Measurements from ENCODE around the gene PYGL. TPM values are rescaled to one million over a fixed set of nuclear protein-coding genes. Genes with fewer than 3 reads are reported as not detected.
"Not testable (repeated sequence)": the region's sequence is repeated elsewhere in the genome, so short reads cannot be mapped to it uniquely, and the experiment has no call there.

The PYGL gene
- total RNA-seq, 1 donor = 123 TPM

GRCh38 chr14:50897658-50898175 lies 46.6 kb downstream of the PYGL start:
- no peak for DNase-seq (ENCODE audit: insufficient read length, low spot score, missing footprints)
- no peak overlapping the region for H3K4me2 ChIP-seq (ENCODE audit: insufficient read depth, low read length)
- no peaks in the 10 kb centered on the region for H3K27me3 ChIP-seq (ENCODE audit: insufficient read depth, low read length)
- no peak overlapping the region for H3K27ac ChIP-seq (ENCODE audit: low read depth, low read length)
- H4K20me1 ChIP-seq (ENCODE audit: insufficient read depth, low read length) = no peaks in the 10 kb centered on the region
- H3K4me1 ChIP-seq (ENCODE audit: insufficient read depth, low read length) = no peaks in the 10 kb centered on the region
- peaks cover 7% of the 10 kb centered on the region for H3K36me3 ChIP-seq (ENCODE audit: insufficient read depth, low read length)
- H3K79me2 ChIP-seq (ENCODE audit: insufficient read depth, low read length) = no peaks in the 10 kb centered on the region
- no peak overlapping the region for H3K4me3 ChIP-seq (ENCODE audit: insufficient read depth, low read length)
- H2AFZ ChIP-seq (ENCODE audit: low read length) = no peak overlapping the region
- H3K9me3 ChIP-seq (ENCODE audit: low read depth, low read length) = no peaks in the 10 kb centered on the region
- no peak for TF ChIP-seq CTCF (IDR thresholded peaks at IDR 0.05; ENCODE audit: extremely low read depth, low read depth, low read length)

- H3K4me3 ChIP-seq (ENCODE audit: insufficient read depth, low read length); H3K79me2 ChIP-seq (ENCODE audit: insufficient read depth, low read length); H3K9me3 ChIP-seq (ENCODE audit: low read depth, low read length); H3K4me1 ChIP-seq (ENCODE audit: insufficient read depth, low read length); H3K4me2 ChIP-seq (ENCODE audit: insufficient read depth, low read length); DNase-seq (ENCODE audit: insufficient read length, low spot score, missing footprints); H3K27me3 ChIP-seq (ENCODE audit: insufficient read depth, low read length); H3K36me3 ChIP-seq (ENCODE audit: insufficient read depth, low read length); H4K20me1 ChIP-seq (ENCODE audit: insufficient read depth, low read length); H3K27ac ChIP-seq (ENCODE audit: low read depth, low read length); H2AFZ ChIP-seq (ENCODE audit: low read length): not testable (repeated sequence)
Measured at GRCh38 chr14:50897005-50897404, 47.3 kb downstream of the PYGL start.

- not testable (repeated sequence) for H2AFZ ChIP-seq (ENCODE audit: low read length); H4K20me1 ChIP-seq (ENCODE audit: insufficient read depth, low read length); H3K79me2 ChIP-seq (ENCODE audit: insufficient read depth, low read length); H3K9me3 ChIP-seq (ENCODE audit: low read depth, low read length); H3K27ac ChIP-seq (ENCODE audit: low read depth, low read length); H3K4me2 ChIP-seq (ENCODE audit: insufficient read depth, low read length); H3K4me3 ChIP-seq (ENCODE audit: insufficient read depth, low read length); H3K27me3 ChIP-seq (ENCODE audit: insufficient read depth, low read length); H3K4me1 ChIP-seq (ENCODE audit: insufficient read depth, low read length); DNase-seq (ENCODE audit: insufficient read length, low spot score, missing footprints); H3K36me3 ChIP-seq (ENCODE audit: insufficient read depth, low read length)
Measured at GRCh38 chr14:50896421-50896820, 47.9 kb downstream of the PYGL start.

GRCh38 chr14:50892255-50892654 lies 52.0 kb downstream of the PYGL start:
- H3K4me1 ChIP-seq (ENCODE audit: insufficient read depth, low read length) = no peaks in the 10 kb centered on the region
- no peaks in the 10 kb centered on the region for H3K9me3 ChIP-seq (ENCODE audit: low read depth, low read length)
- H2AFZ ChIP-seq (ENCODE audit: low read length) = no peak overlapping the region
- H4K20me1 ChIP-seq (ENCODE audit: insufficient read depth, low read length) = no peaks in the 10 kb centered on the region
- no peaks in the 10 kb centered on the region for H3K36me3 ChIP-seq (ENCODE audit: insufficient read depth, low read length)
- TF ChIP-seq CTCF (IDR thresholded peaks at IDR 0.05; ENCODE audit: extremely low read depth, low read depth, low read length) = no peak
- DNase-seq (ENCODE audit: insufficient read length, low spot score, missing footprints) = no peak
- no peaks in the 10 kb centered on the region for H3K79me2 ChIP-seq (ENCODE audit: insufficient read depth, low read length)
- H3K4me3 ChIP-seq (ENCODE audit: insufficient read depth, low read length) = no peak overlapping the region
- no peak overlapping the region for H3K4me2 ChIP-seq (ENCODE audit: insufficient read depth, low read length)
- no peaks in the 10 kb centered on the region for H3K27me3 ChIP-seq (ENCODE audit: insufficient read depth, low read length)
- no peak overlapping the region for H3K27ac ChIP-seq (ENCODE audit: low read depth, low read length)

GRCh38 chr14:50887476-50887875 lies 56.8 kb downstream of the PYGL start:
- H4K20me1 ChIP-seq (ENCODE audit: insufficient read depth, low read length) = no peaks in the 10 kb centered on the region
- no peaks in the 10 kb centered on the region for H3K36me3 ChIP-seq (ENCODE audit: insufficient read depth, low read length)
- H3K79me2 ChIP-seq (ENCODE audit: insufficient read depth, low read length) = no peaks in the 10 kb centered on the region
- H3K4me1 ChIP-seq (ENCODE audit: insufficient read depth, low read length) = no peaks in the 10 kb centered on the region
- no peak for TF ChIP-seq CTCF (IDR thresholded peaks at IDR 0.05; ENCODE audit: extremely low read depth, low read depth, low read length)
- no peak overlapping the region for H3K27ac ChIP-seq (ENCODE audit: low read depth, low read length)
- H3K4me2 ChIP-seq (ENCODE audit: insufficient read depth, low read length) = no peak overlapping the region
- no peaks in the 10 kb centered on the region for H3K27me3 ChIP-seq (ENCODE audit: insufficient read depth, low read length)
- H2AFZ ChIP-seq (ENCODE audit: low read length) = no peak overlapping the region
- H3K9me3 ChIP-seq (ENCODE audit: low read depth, low read length) = no peaks in the 10 kb centered on the region
- DNase-seq (ENCODE audit: insufficient read length, low spot score, missing footprints) = no peak
- H3K4me3 ChIP-seq (ENCODE audit: insufficient read depth, low read length) = no peak overlapping the region
